Measurements from ENCODE around the gene OGFRL1.

- TF ChIP-seq, protein P1, sequence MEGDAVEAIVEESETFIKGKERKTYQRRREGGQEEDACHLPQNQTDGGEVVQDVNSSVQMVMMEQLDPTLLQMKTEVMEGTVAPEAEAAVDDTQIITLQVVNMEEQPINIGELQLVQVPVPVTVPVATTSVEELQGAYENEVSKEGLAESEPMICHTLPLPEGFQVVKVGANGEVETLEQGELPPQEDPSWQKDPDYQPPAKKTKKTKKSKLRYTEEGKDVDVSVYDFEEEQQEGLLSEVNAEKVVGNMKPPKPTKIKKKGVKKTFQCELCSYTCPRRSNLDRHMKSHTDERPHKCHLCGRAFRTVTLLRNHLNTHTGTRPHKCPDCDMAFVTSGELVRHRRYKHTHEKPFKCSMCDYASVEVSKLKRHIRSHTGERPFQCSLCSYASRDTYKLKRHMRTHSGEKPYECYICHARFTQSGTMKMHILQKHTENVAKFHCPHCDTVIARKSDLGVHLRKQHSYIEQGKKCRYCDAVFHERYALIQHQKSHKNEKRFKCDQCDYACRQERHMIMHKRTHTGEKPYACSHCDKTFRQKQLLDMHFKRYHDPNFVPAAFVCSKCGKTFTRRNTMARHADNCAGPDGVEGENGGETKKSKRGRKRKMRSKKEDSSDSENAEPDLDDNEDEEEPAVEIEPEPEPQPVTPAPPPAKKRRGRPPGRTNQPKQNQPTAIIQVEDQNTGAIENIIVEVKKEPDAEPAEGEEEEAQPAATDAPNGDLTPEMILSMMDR (IDR thresholded peaks at IDR 0.05; ENCODE audit: low read depth, low read length) = no peak
- no peak for TF ChIP-seq EZH2phosphoT487 (IDR thresholded peaks at IDR 0.05; ENCODE audit: low read depth)
Observed at GRCh38 chr6:71351190-71351589, 62.6 kb downstream of the OGFRL1 start.
